Vagina (tissue), 2 donors: ENCODE data around the gene VPS51.

Source experiments
- CTCF ChIP-seq, 3 experiments: fragments of 450-650 bp in 2 of 3; fragments of 200-600 bp in 1 of 3; sonication (generic) in 1 of 3; IDR thresholded peaks; one replicate each; pipeline ENCODE4 v1.5.1; 2017 to 2019; ENCODE audit warnings: antibody characterized with exemption in 3 of 3, mild to moderate bottlenecking in 2 of 3, moderate library complexity in 2 of 3
- POLR2A ChIP-seq, 2 donors: fragments of 450-650 bp; IDR thresholded peaks; one replicate each; pipeline ENCODE4 v1.6.1; 2017; ENCODE audit warnings: antibody characterized with exemption in 2 of 2, mild to moderate bottlenecking in 2 of 2, moderate library complexity in 2 of 2

GRCh38 chr11:65113361-65113756 is 17.3 kb downstream of the VPS51 start:
- TF ChIP-seq CTCF (IDR thresholded peaks at IDR 0.05): no peak
- no peak for TF ChIP-seq POLR2A (IDR thresholded peaks at IDR 0.05)
